H1 (cell line): Measurements from ENCODE around the gene AOAH. TPM values are rescaled to one million over a fixed set of nuclear protein-coding genes. Genes with fewer than 3 reads are reported as not detected.

Source experiments
- CBX5 ChIP-seq: fragments of 300-800, 300-1000 bp; sonication (generic); IDR thresholded peaks from 2 replicates; pipeline ENCODE4 v1.7.1; 2016; ENCODE audit warnings: antibody characterized with exemption, low read length, low read depth
- NANOG ChIP-seq: IDR thresholded peaks from 2 replicates; pipeline ENCODE4 v1.6.1; 2011; ENCODE audit warnings: low read length, low read depth, mild to moderate bottlenecking, inconsistent platforms; ENCODE audit not compliant: insufficient read depth, poor library complexity, severe bottlenecking
- TBP ChIP-seq: IDR thresholded peaks from 2 replicates; pipeline ENCODE4 v1.6.1; 2011; ENCODE audit warnings: low read depth, low read length, improper control_type of control experiment
- polyA plus RNA-seq, 7 experiments: library from polyadenylated mRNA; depleted of rRNA in 3 of 7; stranded (reverse) in 5 of 7; unstranded in 2 of 7; fragments of >200 nt in 5 of 7; fragments of 200-250 nt in 2 of 7; gene quantifications; 1 replicate in 5 of 7; 2 replicates in 1 of 7; 4 replicates in 1 of 7; pipeline versions ENCODE4 v1.2.1 to v1.2.3, GENCODE V29; 2011 to 2013; ENCODE audit warnings: missing spikeins in 2 of 7, mixed read lengths in 2 of 7
- total RNA-seq: library from RNA; stranded (reverse); fragmentation: NEBNext Ultra II Directional; extraction: Animal tissue kit (Norgen Biotek cat#: 25700); gene quantifications from 2 replicates; pipeline ENCODE4 v1.2.1, GENCODE V29; 2021

Gene AOAH
- total and polyA plus RNA-seq, 2 of the 8 experiments (the other 6 are each of a cell fraction or from before 2014, with no cell fraction given), result 0.08 TPM; not detected in 1

GRCh38 chr7:36670585-36671431, 53.5 kb downstream of the AOAH start (continued):
- TF ChIP-seq CBX5, result no peak
- no peak for TF ChIP-seq TBP
- no peak for TF ChIP-seq NANOG
